ENCODE data around the gene G2E3. TPM values are rescaled to one million over a fixed set of nuclear protein-coding genes. Genes with fewer than 3 reads are reported as not detected.

Gene G2E3, protein sequence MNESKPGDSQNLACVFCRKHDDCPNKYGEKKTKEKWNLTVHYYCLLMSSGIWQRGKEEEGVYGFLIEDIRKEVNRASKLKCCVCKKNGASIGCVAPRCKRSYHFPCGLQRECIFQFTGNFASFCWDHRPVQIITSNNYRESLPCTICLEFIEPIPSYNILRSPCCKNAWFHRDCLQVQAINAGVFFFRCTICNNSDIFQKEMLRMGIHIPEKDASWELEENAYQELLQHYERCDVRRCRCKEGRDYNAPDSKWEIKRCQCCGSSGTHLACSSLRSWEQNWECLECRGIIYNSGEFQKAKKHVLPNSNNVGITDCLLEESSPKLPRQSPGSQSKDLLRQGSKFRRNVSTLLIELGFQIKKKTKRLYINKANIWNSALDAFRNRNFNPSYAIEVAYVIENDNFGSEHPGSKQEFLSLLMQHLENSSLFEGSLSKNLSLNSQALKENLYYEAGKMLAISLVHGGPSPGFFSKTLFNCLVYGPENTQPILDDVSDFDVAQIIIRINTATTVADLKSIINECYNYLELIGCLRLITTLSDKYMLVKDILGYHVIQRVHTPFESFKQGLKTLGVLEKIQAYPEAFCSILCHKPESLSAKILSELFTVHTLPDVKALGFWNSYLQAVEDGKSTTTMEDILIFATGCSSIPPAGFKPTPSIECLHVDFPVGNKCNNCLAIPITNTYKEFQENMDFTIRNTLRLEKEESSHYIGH
- 22.4 and 23.8 TPM in 2 replicates for total RNA-seq

DNA sequence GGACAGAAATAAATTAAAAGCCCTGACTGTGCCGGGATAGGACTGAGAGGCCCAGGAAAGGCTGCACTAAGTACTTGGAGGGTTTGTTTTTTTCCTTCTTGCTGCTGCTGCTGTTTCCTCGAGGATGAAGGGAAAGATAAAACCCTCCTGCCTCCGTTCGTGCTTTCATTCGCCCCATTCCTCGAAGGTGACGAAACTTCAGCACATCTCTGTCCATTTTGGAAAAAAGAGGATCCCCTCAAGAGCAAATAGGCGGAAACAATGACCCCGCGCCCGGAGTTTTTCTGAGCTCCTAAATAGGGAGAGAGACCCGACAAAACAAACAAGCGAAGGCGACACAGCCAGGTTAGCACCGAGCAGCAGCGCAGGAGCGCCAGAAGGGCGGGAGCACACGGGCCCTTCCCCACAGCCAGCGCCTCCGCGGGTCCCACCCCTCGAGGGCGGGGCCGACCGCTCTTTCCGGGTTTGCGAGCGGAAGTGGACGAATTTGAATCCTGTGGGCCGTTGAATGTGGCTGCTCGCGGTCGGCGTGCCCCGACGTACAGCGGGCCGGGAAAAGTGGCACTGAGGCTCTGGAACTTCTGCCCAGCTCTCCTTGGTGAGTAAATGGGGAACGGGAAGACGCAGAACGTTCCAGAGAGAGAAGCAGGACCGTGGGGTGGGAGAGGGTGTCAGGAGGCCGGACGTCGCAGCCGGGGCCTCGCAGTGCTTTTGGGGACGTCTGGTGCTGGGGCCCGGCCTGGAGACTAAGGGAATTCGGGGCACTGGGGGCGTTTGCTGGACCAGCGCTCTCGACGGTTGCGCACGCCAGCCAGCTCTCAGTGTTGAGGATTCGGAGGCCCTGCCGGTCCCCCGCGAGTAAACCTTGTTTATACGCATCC, at the start of gene G2E3:
G2E3 (plus strand) TSS at position 484 of the 881 bp plus-strand sequence. CDS start 21,922 bp downstream, outside the sequence.
- intact Hi-C loops (cut with micrococcal nuclease): loop anchor here (1.0 to 10.0 kb wide), 4 partner anchors 63 to 1646 kb away; partner anchors contain the start of genes AP4S1, DTD2, RNU6-7 and RNU6-8
- H3K9me3 Mint-ChIP-seq: no peaks in the 10 kb centered on the region
- peaks cover 22% of the 10 kb centered on the region for H3K36me3 Mint-ChIP-seq (ENCODE audit: low read depth)
- peaks cover 22% of the 10 kb centered on the region for H3K4me1 Mint-ChIP-seq
- peak within 1 kb of the TSS; percentile 100 for H3K27ac Mint-ChIP-seq
- H3K27me3 Mint-ChIP-seq: peaks cover 2% of the 10 kb centered on the region
- DNase-seq: peak; percentile 98
- peak within 1 kb of the TSS; percentile 99 for H3K4me3 Mint-ChIP-seq

DNA sequence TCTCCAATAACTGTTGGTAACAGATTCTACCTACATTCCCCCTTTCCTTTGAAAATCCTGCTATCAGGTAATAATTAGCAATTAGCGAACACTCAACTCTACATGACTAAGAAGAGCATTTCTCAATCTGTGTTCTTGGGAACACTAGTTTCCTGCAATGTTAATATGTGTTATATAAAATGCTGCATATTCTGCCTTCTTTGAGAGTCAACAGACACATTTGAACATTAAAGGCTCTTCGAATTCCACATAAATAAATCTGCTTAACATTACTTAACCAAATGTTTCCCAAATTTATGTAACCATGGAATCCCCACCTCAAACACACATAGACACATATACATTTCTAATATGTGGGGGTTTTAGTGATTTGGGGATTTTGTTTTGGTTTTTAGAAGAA, 41.2 kb upstream of the G2E3 start:
- no peak overlapping the region for H3K27ac Mint-ChIP-seq
- no peaks in the 10 kb centered on the region for H3K9me3 Mint-ChIP-seq
- H3K27me3 Mint-ChIP-seq: peaks cover 13% of the 10 kb centered on the region
- H3K4me1 Mint-ChIP-seq: peaks cover 8% of the 10 kb centered on the region
- no peak overlapping the region for H3K4me3 Mint-ChIP-seq
- no peak for DNase-seq
- intact Hi-C loops (cut with micrococcal nuclease): no loop called here
- no peaks in the 10 kb centered on the region for H3K36me3 Mint-ChIP-seq (ENCODE audit: low read depth)

DNA sequence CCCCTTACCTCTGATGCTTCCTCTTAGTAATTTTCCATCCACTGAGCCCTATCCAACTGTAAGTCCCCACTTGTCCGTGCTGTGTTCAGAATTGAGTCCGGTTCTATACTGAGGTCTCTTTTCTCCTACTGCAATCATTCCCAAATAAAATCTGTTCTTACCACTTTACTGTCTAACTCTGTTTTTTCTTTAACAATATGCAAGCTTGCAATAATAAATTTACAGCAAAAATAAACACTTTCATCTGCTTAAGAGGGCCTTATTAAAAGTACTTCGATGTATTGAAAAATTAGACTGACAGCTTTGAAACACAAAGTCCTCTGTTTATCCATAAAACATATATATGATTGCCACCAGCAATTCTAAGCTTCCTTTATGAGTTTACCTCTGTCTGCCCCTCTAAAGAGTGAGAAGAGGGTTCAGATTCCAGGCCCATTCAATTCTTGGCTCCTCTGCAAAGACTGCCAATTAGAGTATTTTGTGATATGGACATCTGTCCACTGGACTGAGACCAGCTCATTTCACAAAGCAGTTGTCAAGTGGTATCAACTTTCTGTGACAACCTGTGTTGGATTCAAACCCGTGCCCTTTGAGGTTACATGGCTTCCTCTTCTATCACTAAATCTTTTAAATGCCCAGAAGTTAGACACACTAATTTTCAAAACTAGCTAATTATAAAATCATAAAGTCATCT, 39.9 kb upstream of the G2E3 start:
- no peak for DNase-seq
- peaks cover 8% of the 10 kb centered on the region for H3K27me3 Mint-ChIP-seq
- intact Hi-C loops (cut with micrococcal nuclease): no loop called here
- peaks cover 8% of the 10 kb centered on the region for H3K4me1 Mint-ChIP-seq
- H3K9me3 Mint-ChIP-seq: no peaks in the 10 kb centered on the region
- no peak overlapping the region for H3K27ac Mint-ChIP-seq
- no peak overlapping the region for H3K4me3 Mint-ChIP-seq
- H3K36me3 Mint-ChIP-seq (ENCODE audit: low read depth): no peaks in the 10 kb centered on the region

DNA sequence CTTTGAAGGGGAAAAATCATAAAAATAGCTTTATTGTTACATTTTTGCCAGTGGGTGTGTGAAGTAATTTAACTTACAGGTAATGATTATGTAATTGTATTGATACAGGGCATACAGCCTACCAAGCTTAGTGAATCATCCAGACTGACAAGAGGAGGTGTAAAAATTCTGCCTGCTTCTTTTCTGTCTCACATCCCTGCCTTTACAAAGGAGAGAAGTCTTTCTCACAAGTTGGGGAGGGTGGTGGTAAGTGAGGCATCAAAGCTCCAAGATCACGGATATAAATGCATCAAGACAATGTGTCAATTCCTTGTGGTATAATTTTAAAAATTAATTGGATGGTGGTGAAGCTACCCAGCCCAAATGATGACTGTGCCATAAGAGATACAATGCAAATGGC, 39.0 kb upstream of the G2E3 start:
- Mint-ChIP-seq H3K36me3 (ENCODE audit: low read depth) (no peaks in the 10 kb centered on the region), H3K4me3 (no peak overlapping the region), H3K4me1 (peaks cover 8% of the 10 kb centered on the region), H3K27ac (no peak overlapping the region), H3K9me3 (no peaks in the 10 kb centered on the region), H3K27me3 (peaks cover 6% of the 10 kb centered on the region)
- no peak for DNase-seq
- intact Hi-C loops (cut with micrococcal nuclease): no loop called here

DNA sequence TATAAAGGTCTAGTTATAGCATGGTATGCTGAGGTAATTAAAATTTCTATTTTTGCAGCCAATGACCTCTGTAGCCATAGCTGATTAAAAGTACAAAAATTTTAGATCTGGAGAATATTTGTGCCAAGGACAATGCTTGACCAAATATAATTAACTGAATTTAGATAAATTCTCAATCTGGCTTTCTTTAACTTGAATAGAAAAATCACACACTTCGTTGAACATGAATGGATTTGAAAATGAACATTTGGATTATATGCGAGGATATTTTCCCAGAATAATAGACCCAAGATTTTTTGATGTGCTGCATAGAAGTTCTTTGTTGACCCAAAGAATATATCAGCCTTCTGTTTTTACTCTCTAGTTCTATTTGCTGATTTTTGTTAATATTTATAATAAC, 38.4 kb upstream of the G2E3 start:
- H3K9me3 Mint-ChIP-seq: no peaks in the 10 kb centered on the region
- intact Hi-C loops (cut with micrococcal nuclease): no loop called here
- DNase-seq: no peak
- H3K4me1 Mint-ChIP-seq: peaks cover 8% of the 10 kb centered on the region
- H3K4me3 Mint-ChIP-seq: no peak overlapping the region
- no peaks in the 10 kb centered on the region for H3K36me3 Mint-ChIP-seq (ENCODE audit: low read depth)
- peaks cover 3% of the 10 kb centered on the region for H3K27me3 Mint-ChIP-seq
- no peak overlapping the region for H3K27ac Mint-ChIP-seq

DNA sequence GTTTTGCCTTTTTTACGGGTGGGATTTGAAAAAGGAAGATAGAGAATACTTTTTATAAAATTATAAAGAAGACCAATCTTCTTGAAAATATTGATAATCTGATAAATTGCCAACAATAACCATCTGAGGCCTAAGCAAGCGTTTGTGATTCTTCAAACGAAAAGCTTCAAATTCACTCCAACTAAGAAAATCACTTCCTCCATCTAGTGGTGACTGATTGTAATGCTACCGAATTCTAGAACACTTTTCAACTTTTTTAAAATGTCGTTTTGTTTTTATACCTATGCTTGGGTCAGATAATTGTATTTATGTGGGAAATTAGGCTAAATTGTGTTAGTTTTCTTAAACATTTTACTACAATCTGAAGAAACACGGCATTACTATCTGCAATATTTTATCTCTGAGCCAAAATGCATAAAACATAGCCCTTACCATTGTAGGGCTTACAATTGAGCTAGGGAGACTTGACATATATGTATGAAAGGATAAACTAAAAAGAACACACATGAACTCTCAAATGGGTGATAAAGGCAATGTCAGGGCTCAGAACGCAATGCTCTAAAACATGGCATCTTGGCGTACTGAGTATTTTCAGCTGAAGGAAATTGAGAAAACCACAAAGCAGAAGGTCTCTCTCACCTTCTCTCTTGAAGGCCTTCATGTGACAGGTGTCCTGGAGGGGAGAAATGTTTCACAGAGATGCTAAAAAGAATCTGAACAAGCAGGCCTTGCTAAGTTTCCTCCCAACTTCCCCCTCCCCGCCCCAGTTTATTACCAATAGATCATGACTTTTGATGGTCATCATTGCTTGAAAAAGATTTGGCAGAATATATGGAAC, 36.8 kb upstream of the G2E3 start:
- H3K9me3 Mint-ChIP-seq: no peaks in the 10 kb centered on the region
- H3K27ac Mint-ChIP-seq: no peak overlapping the region
- no peaks in the 10 kb centered on the region for H3K36me3 Mint-ChIP-seq (ENCODE audit: low read depth)
- intact Hi-C loops (cut with micrococcal nuclease): no loop called here
- H3K4me1 Mint-ChIP-seq: peaks cover 8% of the 10 kb centered on the region
- H3K27me3 Mint-ChIP-seq: no peaks in the 10 kb centered on the region
- no peak for DNase-seq
- H3K4me3 Mint-ChIP-seq: no peak overlapping the region

DNA sequence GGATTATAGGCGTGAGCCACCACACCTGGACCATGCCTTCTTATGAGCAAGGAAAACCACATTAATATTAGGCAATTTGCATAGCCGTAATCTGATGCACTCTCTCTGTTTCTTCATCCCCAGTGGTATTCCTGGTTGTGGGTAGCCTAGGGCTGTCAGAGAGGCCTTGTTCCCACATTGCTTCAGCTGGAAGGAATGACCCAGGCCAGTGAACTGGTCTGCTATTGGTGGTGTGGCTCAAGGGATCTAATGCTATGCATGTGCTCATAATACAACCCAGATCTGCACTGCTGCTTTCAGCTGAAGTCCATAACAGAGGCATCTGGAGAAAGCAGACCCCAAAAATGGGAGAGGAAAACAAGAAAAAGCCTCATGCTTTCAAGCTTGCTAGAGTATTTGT, 33.1 kb upstream of the G2E3 start:
- no peak overlapping the region for H3K27ac Mint-ChIP-seq
- no peaks in the 10 kb centered on the region for H3K36me3 Mint-ChIP-seq (ENCODE audit: low read depth)
- H3K4me3 Mint-ChIP-seq: no peak overlapping the region
- H3K27me3 Mint-ChIP-seq: no peaks in the 10 kb centered on the region
- H3K9me3 Mint-ChIP-seq: no peaks in the 10 kb centered on the region
- H3K4me1 Mint-ChIP-seq: peaks cover 8% of the 10 kb centered on the region
- no peak for DNase-seq
- intact Hi-C loops (cut with micrococcal nuclease): no loop called here

DNA sequence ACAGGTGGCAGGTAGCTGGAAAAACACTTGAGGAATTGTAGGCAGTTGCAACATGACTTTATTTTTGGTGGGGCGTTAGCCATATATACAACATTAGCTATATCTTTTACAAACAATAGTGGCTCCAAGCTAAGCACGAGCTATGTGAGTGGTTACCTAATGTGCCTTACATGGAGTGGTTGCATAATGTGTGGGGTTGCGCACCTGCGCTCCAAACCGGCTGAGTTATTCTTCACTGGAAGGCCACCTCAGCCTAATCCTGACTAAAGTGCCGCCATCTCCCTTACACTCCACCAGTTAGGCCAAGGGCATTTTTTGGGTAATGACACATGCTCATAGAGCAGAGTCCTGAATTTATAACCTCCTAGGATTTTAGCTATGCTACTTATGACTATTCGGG, 31.8 kb upstream of the G2E3 start:
- Mint-ChIP-seq H3K4me1 (peaks cover 5% of the 10 kb centered on the region), H3K27me3 (peaks cover 2% of the 10 kb centered on the region), H3K27ac (no peak overlapping the region), H3K4me3 (no peak overlapping the region), H3K9me3 (no peaks in the 10 kb centered on the region), H3K36me3 (ENCODE audit: low read depth) (no peaks in the 10 kb centered on the region)
- intact Hi-C loops (cut with micrococcal nuclease): no loop called here
- no peak for DNase-seq

DNA sequence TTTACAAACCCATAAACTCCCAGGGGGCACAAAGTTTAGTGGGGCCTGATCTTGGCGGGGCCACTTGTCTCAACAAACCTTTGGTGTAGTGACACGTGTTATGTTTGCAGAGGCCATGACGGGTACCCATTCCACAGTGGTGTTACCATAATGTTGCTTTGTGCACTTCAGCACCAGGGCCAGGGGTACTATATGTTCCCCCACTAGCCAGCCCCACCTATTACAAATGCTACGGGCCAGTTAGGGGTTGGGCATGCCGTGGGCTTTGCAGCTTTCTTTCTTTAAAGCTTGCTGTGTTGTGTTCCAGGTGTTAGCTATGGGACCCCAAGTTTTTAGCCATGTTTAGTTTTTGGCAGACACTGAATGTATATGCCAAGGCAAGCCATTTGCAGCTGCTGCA, 30.8 kb upstream of the G2E3 start:
- Mint-ChIP-seq H3K27ac (no peak overlapping the region), H3K4me1 (no peaks in the 10 kb centered on the region), H3K27me3 (peaks cover 3% of the 10 kb centered on the region), H3K9me3 (no peaks in the 10 kb centered on the region), H3K4me3 (no peak overlapping the region), H3K36me3 (ENCODE audit: low read depth) (no peaks in the 10 kb centered on the region)
- DNase-seq: no peak
- intact Hi-C loops (cut with micrococcal nuclease): no loop called here

DNA sequence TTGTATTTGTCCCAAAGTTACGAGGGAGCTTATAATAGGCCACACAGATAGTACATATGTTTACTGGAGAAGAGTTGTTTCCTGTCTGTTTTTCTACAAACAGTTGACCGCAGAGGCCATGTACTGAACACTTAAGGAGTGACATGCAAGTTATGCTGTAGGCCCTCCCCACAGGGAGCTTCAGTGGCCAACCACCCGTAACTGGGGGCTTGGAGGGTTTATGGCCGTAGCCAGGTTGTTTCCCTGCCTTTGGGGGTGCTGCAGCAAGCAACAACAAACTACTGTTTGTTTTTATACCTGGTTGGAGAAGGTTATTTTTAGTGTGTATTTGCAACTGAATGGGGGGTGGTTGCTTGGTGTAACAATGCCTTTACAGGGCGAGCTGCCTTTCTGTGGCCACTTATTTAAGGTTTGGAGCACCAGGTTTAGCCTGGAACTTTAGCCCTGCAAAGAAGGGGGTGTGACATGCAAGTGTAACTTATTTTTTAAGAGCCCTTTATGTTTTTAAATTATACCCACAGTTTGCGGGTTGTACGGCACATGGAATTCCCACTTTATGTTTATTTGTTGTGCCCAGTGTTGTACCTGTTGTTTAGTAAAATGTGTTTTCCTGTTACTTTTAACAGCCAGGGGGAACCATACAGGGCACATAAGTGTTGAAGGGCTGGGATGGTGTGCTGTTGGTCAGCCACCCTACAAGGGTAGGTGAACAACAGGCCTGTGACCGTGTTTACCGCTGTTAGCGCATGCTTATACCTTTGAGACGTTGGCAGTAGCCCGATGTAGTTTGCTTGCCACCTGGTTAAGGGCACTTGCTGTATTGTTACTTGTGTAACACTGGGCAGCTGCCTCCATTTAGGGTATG, 29.9 kb upstream of the G2E3 start:
- Mint-ChIP-seq H3K9me3 (no peaks in the 10 kb centered on the region), H3K4me3 (no peak overlapping the region), H3K27me3 (peaks cover 5% of the 10 kb centered on the region), H3K36me3 (ENCODE audit: low read depth) (no peaks in the 10 kb centered on the region), H3K4me1 (no peaks in the 10 kb centered on the region), H3K27ac (no peak overlapping the region)
- no peak for DNase-seq
- intact Hi-C loops (cut with micrococcal nuclease): no loop called here

DNA sequence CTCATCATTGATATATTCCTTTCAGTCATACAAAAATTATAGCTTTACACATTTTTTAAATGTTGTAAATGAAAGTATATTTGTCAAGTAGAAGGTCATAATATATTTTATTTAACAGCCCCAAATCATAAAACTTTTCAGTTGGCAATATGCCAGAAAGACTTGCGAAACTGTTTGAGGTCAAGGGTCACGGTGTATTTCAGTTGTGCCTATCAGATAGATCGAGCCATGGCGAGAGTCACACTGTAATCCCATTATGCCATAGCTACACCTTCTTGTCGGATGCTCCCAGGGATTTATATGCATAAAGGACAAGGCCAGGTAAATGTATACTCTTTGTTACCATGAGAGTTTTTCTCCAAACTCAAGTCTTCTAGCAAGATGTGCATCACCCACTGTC, 26.7 kb upstream of the G2E3 start:
- H3K27me3 Mint-ChIP-seq: peaks cover 15% of the 10 kb centered on the region
- H3K4me1 Mint-ChIP-seq: no peaks in the 10 kb centered on the region
- no peak overlapping the region for H3K27ac Mint-ChIP-seq
- no peaks in the 10 kb centered on the region for H3K36me3 Mint-ChIP-seq (ENCODE audit: low read depth)
- no peak overlapping the region for H3K4me3 Mint-ChIP-seq
- DNase-seq: no peak
- no peaks in the 10 kb centered on the region for H3K9me3 Mint-ChIP-seq
- intact Hi-C loops (cut with micrococcal nuclease): no loop called here

DNA sequence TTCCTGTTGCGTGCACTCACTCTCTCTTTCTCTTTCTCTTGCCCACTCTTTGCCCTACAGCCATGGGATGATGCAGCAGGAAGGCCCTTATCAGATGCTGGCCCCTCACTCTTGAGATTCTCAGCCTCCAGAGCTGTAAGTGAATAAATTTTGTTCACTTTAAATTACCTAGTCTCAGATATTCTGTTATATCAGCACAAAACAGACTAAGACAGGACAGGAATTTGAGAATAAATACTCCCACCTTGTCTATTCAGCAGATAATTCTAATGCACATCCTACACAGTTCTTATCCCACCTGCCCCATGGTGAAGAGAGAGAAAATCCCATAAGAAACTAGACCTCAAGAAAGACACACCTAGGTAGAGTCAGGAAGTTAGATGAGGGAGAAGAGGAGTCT, 25.8 kb upstream of the G2E3 start:
- Mint-ChIP-seq H3K27ac (no peak overlapping the region), H3K9me3 (no peaks in the 10 kb centered on the region), H3K4me1 (no peaks in the 10 kb centered on the region), H3K4me3 (no peak overlapping the region), H3K27me3 (peaks cover 22% of the 10 kb centered on the region), H3K36me3 (ENCODE audit: low read depth) (no peaks in the 10 kb centered on the region)
- DNase-seq: no peak
- intact Hi-C loops (cut with micrococcal nuclease): no loop called here
